ENCODE measurements around the gene ARFIP1.

DNA sequence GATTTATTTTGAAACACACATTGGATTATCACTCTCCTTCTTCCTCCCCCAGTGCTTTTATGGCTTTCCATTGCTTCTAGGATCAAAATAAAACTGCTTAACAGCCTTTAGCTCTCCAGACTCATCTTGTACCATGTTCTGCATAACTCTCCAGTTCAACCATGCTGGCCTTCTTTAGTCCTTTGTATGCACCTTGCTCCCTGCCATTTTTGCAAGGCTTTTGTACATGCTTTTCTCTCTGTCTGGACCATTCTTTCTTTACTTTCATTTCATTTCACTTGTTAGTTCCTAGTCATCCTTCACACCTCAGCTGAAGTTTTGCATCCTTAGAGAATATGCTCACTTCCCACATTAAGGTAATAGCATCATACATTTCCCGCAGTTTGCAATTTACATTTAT is 6.9 kb downstream of the ARFIP1 start:
- TF ChIP-seq POLR2A (IDR thresholded peaks at IDR 0.05; ENCODE audit: borderline replicate concordance, extremely low read depth, insufficient read depth, insufficient read length) (no peak), FOSL1 (IDR thresholded peaks at IDR 0.05; ENCODE audit: low read depth) (no peak), JUND (IDR thresholded peaks at IDR 0.05) (no peak), ELF1 (IDR thresholded peaks at IDR 0.05; ENCODE audit: borderline replicate concordance, low read depth) (no peak), YY1 (IDR thresholded peaks at IDR 0.05; ENCODE audit: extremely low read depth, insufficient replicate concordance, low read depth, low read length) (no peak), EZH2 (IDR thresholded peaks at IDR 0.05) (no peak)
- TF ChIP-seq, protein P1, sequence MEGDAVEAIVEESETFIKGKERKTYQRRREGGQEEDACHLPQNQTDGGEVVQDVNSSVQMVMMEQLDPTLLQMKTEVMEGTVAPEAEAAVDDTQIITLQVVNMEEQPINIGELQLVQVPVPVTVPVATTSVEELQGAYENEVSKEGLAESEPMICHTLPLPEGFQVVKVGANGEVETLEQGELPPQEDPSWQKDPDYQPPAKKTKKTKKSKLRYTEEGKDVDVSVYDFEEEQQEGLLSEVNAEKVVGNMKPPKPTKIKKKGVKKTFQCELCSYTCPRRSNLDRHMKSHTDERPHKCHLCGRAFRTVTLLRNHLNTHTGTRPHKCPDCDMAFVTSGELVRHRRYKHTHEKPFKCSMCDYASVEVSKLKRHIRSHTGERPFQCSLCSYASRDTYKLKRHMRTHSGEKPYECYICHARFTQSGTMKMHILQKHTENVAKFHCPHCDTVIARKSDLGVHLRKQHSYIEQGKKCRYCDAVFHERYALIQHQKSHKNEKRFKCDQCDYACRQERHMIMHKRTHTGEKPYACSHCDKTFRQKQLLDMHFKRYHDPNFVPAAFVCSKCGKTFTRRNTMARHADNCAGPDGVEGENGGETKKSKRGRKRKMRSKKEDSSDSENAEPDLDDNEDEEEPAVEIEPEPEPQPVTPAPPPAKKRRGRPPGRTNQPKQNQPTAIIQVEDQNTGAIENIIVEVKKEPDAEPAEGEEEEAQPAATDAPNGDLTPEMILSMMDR (IDR thresholded peaks at IDR 0.05 in 2 of 3, conservative IDR thresholded peaks at IDR 0.05 in 1 of 3; ENCODE audit: borderline replicate concordance in 1 of 3, insufficient read depth in 1 of 3, low read depth in 2 of 3, low read length in 2 of 3) = no peak
